GM18517 (cell line): ENCODE results near the gene LEMD3.

Experiments used
- ATAC-seq: cut with Tn5 transposase; IDR thresholded peaks from one replicate; pipeline ENCODE4 v1.9.1; 2021; ENCODE audit warnings: mild to moderate bottlenecking, moderate library complexity; ENCODE audit not compliant: unreplicated experiment

The LEMD3 gene

DNA sequence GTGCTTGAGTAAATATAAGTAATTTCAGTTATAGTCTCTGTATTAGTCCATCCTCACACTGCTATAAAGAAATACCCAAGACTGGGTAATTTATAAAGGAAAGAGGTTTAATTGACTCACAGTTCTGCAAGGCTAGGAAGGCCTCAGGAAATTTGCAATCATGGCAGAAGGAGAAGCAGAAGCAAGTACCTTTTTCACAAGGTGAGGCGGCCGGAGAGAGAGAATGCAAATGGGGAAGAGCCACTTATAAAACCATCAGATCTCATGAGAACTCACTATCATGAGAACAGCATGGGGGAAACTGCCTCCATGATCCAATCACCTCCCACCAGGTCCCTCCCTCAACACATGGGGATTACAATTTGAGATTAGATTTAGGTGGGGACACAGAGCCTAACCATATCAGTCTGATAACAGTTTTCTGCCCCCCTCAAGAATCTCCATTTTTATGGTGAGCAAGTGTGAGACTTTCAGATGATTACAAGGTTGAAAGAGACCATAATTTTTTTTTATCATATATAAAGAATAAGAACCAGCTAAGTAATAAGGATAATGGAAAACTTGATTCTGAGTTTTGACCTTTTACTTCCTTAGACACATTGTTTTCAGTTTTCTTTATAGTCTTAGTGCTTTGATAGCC lies 35.6 kb downstream of the LEMD3 start:
- no peak for ATAC-seq

GRCh38 chr12:65205886-65206285 lies 36.5 kb downstream of the LEMD3 start:
- peak; percentile 54 for ATAC-seq

DNA sequence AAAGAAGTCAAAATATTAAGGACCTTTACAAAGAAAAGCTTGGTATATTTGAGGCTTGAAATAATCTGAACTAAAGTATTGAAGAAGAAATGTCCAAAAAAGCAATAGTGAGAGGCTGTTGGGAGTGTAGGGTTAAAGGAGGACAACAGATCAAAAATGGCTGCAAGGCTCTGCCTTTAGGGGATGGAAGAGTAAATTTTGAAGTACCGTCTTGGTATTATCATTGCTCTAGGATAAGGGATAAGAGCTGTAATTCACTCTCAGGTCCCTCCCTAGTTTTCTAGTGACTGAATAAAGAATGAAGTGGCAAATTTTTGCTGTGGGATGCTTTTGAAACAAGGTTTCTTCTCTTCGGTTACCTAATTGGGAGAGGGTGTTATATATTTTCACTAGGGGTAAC lies 38.7 kb downstream of the LEMD3 start:
- no peak for ATAC-seq

DNA sequence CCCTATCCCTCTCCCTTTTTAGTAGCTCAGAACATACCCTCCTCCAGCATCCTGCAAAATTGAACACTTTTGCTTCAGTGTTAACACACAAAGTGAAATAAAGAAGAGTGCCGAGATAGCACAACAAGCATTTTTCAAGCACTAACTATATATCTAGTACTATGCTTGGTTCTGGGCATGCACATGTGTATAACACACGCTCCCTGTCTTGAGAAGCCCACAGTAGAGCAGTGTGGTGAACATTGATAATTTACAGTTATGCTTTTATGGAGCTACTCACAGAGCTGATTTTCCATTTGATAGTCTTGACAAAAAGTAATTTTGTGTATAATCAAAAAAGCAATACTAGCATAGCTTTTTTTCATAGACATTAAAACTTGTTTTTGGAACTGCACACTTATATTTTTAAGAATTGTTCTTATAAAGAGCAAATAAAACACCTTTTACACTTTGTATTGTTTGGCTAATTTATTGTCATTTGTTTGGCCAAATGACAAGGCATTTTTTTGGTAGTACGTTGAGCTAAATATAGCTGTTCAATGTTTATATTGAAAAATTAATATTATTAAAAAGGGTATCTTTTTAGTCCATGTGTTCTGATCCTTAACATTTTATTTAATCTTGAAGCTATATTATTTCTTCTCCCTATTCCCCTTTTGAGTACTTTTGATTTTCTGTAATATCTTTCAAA lies 39.7 kb downstream of the LEMD3 start:
- no peak for ATAC-seq

- ATAC-seq, result peak; percentile 71
These were observed 40.3 kb downstream of the LEMD3 start for GRCh38 chr12:65209655-65210043.

GRCh38 chr12:65217086-65217485 lies 47.7 kb downstream of the LEMD3 start:
- no peak for ATAC-seq

- ATAC-seq, result no peak
These were observed 51.4 kb downstream of the LEMD3 start for GRCh38 chr12:65220761-65221160.

DNA sequence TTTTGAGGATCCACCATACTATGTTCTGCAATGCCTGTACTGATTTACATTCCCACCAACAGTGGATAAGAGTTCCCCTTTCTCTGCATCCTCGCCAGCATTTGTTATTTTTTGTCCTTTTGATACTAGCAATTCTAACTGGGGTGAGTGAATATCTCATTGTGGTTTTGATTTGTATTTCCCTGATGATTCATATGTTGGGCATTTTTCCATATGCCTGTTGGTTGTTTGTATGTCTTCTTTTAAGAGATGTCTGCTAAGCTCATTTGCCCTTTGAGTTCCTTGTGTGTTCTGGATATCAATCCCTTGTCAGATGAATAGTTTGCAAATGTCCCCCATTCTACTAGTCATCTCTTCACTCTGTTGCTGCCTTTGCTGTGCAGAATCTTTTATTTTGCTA lies 60.1 kb downstream of the LEMD3 start:
- ATAC-seq, result no peak

DNA sequence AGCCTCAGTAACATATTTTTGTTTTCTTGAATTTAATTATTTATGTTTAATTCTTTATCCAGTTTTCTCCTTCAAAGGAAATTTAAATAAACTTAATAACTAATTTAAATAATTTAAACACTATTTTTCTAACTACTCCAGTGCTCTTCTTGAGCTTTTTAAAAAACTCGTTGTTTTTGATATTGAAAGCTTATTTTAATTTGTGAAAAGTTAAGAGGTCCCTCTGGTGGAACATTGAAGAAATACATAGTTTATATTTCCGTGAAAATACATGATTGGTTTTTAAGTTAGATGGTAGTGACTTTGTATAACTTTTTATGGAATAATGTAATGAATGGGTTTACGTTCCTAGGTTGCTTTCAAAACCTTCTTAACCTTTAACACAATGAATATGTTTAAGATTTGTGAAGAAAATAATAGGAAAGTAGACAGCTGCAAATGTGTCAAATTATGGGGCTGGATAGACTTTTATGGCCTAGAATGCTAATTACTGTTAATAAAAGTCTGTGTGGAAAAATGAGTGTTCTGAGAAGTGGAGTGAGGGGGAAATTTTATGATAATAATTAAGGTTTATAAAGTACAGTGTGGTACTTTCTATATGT lies 63.2 kb downstream of the LEMD3 start:
- ATAC-seq, result peak; percentile 48

DNA sequence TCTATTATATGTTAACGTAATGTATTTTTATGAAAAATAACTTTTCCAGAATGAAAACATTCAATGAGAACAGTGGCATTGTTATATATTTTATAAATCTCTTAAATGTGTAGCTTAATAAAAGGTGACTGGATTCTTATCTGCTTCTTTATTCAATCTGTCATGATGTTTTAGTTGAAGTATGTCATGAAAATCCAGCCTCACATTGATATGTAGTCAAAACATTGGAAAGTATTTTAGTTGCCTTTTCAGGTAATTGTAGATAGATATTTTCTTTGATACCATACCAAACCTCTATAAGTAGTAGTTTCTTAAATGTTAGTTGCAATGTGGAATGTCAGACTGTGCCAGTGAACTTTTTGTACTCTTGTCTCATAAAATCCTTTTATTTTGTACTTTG lies 67.8 kb downstream of the LEMD3 start:
- no peak for ATAC-seq

DNA sequence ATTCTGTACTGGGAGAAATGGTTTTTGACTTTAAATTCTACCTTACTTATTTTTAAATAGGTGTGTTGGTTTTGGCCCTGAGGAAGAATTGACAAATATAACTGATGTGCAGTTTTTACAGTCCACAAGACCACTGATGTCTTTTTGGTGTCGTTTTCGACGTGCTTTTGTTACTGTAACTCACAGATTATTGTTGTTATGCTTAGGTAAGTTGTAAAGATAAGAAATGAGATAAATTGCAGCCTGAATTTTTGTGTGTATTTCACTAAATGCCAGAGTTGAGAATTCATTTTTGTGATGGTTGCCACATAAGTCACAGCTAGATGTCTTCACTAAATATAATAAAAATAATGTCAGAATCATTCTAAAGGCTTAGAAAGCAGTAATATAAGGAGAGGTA lies 69.2 kb downstream of the LEMD3 start:
- no peak for ATAC-seq

DNA sequence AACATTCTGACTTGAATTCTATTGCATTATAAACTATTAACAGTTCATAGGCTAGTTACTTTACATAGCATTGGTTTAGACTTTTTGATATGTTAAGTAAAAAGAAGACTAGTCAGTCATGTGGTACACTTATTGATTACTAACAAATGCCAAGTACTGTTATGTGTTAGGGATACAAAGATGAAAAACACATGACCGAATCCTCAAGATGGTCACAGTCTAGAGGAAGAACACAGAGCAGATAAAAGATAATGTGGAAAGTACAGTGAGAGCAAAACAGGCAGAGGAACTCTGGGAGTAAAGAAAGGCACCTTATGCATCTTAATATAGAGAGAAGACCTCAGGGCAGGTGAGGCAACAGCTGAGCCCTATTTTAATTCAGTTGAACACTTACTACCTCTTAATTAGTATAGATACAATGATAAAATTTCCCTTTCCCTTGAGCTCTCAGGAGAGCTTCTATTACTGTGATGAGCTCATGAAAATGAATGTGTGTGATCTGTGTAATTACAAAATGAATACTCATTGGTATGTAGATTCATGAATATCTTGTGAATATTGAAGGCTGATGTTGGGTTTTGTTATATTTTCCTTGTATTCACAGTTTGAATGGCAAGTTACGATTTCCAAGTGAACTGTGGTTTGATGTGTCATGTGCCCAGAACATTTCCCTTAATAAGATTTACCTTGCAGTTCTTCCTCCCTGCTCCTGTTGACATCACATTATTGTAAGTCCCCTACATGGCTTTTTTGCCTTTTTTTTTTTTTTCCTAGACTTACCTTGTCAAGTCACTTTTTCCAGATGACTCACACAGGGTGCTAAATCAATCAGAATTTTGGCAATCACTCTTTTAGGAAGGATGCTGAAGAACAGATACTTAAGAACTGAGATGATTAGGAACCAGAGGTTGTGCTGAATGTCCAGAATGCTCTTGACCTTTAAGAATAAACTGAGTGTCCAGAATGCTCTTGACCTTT lies 79.6 kb downstream of the LEMD3 start:
- no peak for ATAC-seq

DNA sequence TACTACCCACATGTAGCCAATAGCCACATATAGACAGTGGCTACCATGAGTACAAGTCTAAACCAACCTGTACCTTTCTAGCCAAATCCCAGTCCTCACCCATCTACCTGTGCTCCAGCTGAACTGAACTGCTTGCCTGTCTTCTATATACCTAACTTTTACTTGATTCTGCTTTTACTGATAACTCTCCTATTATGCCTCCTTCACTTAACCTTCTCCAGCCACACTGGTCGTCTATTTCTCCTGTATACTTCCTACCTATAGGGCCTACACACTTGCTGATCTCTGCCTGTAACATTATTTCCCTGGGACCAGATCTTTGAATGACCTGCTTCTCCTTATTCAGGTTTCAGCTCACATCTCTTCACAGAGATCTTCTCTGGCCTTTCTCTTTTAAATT lies 83.1 kb downstream of the LEMD3 start:
- no peak for ATAC-seq

- no peak for ATAC-seq
These were observed 88.6 kb downstream of the LEMD3 start for GRCh38 chr12:65257986-65258385.

GRCh38 chr12:65259501-65259900 lies 90.1 kb downstream of the LEMD3 start:
- no peak for ATAC-seq

- no peak for ATAC-seq
These were observed 94.4 kb downstream of the LEMD3 start for GRCh38 chr12:65263777-65264176.

DNA sequence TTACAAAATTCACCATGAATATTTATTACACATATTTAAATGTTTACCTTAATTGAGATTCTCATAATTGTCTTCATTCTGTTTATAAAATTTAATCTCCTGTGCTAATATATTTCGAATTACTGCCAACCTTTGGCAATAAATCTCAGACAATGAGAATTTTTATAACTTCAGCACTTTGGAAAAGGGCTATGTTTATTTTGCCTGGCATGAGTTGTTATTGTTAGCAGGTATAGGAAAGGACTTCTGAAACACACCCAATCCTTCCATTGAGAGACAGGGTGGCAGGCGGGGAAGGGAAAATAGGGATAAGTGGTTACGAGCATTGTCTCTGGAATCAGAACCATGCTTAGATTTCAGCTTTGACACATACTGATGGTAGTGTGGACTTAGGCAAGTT lies 97.0 kb downstream of the LEMD3 start:
- no peak for ATAC-seq

GRCh38 chr12:65269603-65270002 lies 100.2 kb downstream of the LEMD3 start:
- no peak for ATAC-seq

- no peak for ATAC-seq
These were observed 105.4 kb downstream of the LEMD3 start for GRCh38 chr12:65274602-65275272.

DNA sequence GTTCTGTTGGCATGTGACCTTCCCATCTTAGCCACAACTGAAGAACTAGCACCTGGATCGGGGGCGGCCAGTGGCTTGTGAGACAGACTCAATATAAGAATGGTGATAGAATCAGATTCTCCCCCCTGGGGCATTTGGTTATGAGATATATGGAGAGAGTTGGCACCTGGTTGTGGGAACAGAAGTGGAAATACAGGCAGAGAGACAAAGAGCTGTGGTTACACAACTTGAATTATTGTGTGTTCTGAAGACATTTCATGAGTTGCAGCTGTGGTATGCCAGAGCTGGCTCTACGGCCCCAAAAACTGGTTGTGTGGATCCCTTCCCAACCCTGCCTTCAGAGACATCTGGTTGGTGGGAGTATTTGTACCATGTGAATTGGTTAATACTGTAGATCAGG lies 106.2 kb downstream of the LEMD3 start:
- ATAC-seq, result no peak
